IPS-NIHi7 (cell line): Measurements from ENCODE around the gene L1CAM.
A peak's percentile ranks its signal among the peaks of the same experiment; 100 is the strongest.

Source experiments
- DNase-seq: peaks from one replicate; pipeline ENCODE4 v3.0.0; 2012; ENCODE audit warnings: mixed read lengths; ENCODE audit errors: extremely low spot score

Gene L1CAM

DNA sequence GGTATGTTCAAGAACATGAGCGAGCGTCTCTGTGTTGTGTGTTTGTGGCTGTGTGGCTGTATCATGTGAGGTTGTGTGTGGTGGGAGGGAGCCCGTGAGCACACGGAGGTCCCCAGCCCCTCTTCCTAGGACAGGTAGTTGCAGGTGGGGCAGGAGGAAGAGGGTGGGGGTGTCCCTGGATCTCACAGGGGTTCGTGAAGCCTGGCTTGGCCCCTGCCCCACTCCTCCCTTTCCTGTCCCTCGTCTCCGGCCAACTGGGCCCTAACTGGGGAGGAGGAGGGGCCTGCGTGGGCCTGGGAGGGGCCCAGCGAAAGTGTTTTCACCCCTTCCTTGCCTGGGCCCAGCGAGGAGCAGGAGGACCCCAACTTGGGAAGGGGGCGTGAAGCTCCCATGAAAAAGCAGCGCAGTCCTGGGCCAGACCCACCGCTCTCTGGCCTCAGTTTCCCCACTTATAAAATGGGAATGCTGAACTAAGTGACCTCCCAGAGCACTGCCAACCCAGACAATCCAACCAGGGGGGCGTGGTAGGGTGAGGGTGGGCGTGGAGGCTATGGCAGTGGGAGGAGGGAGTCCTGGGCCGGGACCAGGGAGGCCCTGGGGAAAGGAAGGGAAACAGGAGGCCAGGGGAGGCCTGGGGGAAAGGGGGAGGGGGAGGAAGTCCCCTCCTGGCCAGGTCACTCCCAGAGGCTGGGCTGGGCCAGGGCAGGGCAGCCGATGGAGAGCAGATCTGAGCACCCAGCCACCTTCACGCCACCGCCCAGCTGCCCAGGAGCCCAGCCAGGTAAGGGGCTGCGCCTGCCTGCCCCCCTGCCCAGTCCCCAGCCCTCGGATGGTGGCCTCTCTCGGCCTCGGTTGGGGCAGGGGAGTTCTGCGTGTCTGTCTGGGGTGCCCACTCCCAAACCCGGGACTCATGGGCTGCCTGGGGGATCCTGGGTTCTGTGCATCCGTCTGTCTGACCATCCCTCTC is 18.3 kb upstream of the L1CAM start, which contains the start of gene AVPR2:
Gene AVPR2 (plus strand): TSS at position 683 of the 967 bp plus-strand sequence. CDS start 473 bp downstream, outside the sequence.
- no peak for DNase-seq

DNA sequence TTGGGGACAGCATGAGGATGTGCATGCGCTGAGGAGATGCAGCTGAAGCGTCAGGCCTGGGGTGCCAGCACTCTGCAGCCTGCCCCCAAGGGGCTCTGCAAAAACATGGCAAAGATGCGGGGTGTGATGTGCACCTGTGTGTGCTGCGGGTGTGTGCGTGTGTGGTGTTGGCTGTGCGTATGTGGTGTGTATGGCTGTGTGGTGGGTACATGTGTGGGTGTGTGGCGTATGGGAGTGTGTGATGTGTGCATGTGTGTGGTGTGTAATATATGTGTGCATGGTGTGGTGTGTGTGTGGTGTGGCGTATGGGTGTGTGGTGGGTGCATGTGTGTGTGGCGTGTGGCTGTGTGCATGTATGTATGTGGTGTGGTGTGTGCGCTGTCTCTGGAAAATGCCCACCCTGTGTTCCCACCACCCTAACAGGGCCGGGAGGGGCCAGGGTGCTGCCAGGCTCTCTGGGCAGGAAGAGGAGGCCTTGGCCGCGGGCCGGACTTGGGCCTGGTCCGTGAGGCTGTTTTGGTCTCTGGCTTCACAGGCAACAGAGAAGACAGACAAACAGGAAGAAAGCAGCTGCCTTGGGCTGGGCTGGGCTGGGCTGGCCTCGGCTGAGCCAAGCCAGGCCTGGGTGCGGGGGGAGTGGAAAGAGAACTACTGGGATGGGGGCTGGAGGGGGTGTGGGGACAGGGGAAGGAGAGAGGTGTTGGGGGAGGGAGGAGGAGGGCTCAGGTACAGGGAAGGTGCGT is 17.4 kb upstream of the L1CAM start:
- no peak for DNase-seq

DNA sequence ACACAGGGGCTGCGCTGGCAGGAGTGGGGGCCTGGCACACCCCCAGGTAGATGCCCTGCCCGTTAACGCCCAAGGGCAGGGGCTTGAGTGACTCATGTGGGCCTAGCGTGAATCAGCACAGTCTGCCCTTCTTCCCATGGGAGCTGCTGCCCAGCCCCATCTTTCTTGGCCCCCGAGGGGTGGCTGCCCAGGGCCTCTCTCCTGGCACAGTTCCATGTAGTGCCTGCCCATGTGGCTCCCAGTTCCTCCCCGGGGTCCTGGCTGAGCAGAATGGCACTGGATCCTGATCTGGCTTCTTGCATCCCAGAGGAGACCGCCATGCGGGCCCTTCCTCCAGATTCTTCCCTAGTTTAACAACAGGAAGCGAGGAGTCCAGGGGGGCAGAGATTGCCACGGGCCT is 16.4 kb upstream of the L1CAM start:
- DNase-seq = no peak

GRCh38 chrX:153901753-153902140 is 15.8 kb upstream of the L1CAM start:
- DNase-seq = no peak

DNA sequence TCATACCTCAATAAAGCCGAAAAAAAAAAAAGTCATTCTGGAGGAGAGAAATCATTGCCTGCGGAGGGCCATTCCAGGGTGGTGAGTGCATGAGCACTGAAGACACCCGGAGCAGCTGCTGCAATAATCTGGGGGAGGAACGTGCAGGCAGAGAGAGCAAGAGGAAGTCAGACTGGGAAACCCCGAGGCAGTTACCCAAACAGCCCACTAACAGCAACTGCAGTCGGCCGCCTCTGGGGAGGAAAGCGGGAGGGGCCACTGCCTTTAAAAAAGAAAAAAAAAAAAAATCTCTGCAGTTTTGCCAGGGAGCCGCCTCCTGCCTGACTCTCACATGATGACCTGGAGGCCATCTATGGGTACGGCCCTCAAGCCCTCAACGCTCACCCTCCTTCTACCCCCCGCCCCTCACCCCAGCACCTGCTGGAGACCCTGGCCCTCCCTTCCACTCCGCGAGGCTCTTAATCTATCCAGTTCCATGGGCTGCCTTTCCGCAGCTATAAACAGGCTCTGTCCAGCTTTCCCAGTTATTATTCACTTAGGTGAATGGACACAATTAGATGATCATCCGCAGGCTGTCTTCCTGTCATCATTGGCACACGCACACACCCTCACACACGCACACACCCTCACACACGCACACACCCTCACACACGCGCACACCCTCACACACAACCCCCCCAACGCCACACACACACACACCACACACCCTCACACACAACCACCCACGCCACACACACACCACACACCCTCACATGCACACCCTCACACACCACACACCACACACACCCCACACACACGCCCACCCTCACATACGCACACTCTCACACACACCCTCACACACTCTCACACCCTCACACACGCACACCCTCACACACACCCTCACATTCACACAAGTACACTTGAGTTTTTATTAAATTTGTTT is 15.1 kb upstream of the L1CAM start:
- peak; percentile 63 for DNase-seq

DNA sequence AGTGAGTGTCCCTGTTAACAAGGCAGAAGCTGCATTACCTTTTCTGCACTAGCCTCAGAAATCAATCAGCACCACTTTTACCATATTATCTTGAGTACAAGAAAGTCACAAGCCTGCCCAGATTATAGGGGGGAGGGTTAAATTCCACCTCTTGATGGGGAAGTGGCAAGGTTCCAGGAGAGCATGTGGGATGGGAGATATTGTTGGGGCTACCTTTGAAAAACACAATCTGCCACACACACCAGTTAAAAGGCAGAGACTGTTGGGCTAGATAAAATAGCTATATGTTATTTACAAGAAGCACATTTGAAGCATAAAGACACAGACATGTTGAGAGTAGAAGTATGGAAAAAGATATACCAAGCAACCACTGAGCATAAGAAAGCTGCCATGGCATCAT is 11.9 kb upstream of the L1CAM start:
- DNase-seq = no peak

DNA sequence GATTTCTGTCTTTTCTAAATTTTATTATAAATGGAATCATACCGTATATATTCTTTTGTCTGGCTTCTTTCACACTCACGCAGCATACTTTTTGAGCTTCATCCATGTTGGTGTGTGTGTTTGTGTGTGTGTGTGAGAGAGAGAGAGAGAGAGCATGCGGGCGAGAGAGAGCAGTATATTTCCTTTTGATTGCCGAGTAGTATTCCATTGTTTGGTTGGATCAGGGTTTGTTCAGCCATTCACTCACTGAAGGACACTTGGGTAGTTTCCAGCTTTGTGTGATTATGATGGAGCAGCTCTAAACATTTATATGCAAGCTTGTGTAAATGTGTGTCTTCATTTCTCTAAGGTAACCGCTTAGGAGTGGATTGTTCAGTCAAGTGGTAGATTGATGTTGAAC is 3.1 kb upstream of the L1CAM start:
- DNase-seq = no peak

- no peak for DNase-seq
These were observed 2.4 kb upstream of the L1CAM start for GRCh38 chrX:153888344-153888743.

DNA sequence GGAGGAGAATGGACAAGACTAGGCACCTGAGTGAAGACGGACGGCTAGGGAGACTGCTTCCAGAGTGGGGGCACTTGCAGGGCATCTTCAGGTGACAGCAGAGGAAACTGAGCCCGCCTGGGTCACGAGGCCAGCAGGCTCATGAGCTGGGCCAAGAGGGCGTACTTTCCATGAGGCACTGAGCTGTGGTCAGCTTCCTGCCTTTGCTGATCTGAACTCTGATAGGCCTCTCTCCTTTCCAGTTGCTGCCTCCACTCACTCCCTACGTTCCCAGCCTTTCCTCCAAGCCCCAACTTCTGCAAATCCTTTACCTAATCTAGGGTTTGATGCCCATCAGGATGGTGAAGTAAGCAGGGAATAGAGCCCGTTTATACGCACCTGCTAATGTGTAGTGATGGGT is 1.4 kb upstream of the L1CAM start:
- DNase-seq = no peak

DNA sequence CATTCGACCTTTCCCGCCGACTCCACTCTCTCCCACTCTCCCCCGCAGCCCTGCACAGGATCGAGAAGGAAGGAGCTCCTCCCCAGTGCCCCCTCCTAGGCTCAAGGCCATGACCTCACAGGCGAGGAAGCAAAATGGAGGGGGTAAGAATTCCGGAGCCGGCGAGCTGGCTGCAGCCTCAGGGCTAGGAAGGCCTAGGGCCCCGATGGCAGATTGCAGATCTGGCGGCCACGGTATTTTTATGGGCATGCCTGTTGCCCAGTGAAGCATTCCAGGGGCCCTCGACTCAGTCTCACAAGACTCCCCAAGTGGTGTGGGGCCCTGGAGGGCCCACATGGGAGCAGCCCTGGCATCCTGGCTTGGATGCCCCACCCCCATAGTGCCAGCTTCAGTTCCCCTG is 942 bp upstream of the L1CAM start:
- DNase-seq = peak; percentile 43

- DNase-seq = no peak
These were observed 675 bp downstream of the L1CAM start for GRCh38 chrX:153885208-153885787.

GRCh38 chrX:153884590-153884989 is 1.4 kb downstream of the L1CAM start:
- no peak for DNase-seq

GRCh38 chrX:153884136-153884535 is 1.8 kb downstream of the L1CAM start:
- DNase-seq = no peak

DNA sequence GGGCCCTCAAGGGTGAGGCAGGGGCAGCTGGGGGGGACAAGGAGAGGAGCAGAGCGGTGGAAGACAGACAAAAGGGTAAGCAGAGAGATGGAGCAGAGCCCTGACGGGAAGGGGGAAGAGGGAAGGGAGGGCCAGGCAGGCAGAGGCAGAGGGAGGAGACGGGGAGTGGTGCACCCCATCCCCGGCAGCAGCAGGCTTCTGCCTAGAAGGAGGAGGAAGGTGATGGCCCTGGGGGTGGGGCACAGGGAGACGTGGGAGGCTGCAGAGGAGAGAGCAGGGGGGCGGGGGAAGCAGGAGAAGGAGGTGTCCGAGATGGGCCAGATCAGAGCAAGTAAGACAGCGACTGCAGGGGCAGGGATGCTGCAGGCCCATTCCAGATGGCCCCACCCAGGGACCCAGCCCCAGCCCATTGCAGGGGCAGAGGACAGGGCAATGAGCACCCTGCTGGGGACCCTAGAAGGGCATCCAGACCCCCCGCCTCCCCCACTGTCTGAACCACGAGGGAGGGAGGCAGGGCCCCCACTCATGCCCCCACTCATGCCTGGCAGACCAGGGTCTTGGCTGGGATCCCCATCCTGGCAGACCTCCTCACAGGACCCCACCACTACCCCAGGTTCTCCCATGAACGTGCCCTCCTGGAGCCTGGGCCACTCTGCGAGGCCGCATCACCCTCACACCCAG is 2.7 kb downstream of the L1CAM start:
- DNase-seq = no peak

- no peak for DNase-seq
These were observed 3.4 kb downstream of the L1CAM start for GRCh38 chrX:153882557-153882956.

DNA sequence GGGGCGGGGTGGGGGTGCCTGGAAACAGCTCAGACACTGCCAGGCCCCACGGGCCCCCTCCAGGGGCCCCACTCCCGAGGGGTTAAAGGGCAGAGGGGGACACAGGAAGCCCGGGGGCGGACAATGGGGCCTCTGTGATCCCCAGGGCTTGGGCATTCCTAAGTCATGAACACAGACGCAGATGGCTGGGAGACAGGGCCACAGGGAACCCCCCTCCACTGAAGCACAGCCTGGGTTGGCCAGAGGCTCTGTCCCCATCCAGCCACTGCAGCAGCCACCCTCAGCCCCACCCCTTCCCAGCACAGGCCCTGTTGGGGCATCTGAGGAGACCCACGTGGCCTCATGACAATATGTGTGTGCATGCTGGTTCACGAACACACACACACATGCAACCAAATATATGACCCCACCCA is 3.9 kb downstream of the L1CAM start:
- no peak for DNase-seq

DNA sequence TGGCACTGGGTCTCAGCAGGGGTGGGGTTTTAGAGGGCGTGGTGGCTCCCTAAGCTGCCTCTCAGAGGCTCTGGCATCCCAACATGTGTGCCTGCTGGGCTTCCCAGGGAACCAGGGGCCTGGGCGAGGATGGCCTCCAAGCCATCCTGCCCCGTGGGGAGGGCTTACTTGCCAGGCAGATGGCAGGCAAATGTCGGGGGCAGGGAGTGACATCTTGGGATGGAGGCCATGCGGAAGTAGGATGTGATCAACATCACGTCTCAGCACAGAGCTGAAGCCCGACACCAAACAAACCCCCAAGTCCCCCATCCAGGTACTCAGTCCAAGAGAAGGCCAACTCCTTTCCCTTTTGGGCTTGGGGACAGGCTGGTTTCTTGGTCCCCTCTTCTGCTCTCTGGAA is 4.7 kb downstream of the L1CAM start:
- DNase-seq = no peak

GRCh38 chrX:153880440-153880815 is 5.5 kb downstream of the L1CAM start:
- DNase-seq = no peak

DNA sequence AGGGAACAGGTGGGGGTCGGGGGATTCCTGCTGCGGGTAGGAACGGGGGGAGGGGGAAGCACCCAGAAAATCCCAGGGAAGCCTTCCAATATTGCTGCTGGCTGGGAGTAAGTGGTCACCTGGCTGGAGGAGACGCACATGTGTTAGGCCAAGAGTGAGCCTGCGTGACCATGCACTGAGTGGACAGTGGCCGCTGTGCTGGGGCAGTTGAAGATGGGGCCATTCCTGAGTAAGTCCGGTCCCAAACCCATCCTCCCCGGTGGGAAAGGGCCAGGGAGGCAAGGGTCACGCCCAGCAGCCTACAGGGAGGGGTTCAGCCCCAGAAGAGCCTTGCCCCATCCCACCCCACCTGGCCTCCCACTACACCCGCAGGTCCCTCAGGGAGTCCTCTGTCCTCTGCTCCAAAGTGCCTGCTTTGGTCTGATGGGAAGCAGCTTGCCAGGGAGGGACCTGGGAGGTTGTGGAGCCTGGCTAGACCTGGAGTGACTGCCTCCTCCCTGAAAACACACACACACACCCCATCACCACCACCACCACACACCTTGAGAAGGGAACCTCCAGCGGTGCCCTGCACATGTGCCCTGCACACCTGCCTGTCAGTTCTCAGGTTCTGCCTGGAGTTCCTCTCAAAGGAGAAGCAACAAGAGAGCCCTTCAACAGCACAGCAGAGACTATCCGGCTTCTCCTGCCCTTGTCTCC is 6.1 kb downstream of the L1CAM start:
- no peak for DNase-seq

DNA sequence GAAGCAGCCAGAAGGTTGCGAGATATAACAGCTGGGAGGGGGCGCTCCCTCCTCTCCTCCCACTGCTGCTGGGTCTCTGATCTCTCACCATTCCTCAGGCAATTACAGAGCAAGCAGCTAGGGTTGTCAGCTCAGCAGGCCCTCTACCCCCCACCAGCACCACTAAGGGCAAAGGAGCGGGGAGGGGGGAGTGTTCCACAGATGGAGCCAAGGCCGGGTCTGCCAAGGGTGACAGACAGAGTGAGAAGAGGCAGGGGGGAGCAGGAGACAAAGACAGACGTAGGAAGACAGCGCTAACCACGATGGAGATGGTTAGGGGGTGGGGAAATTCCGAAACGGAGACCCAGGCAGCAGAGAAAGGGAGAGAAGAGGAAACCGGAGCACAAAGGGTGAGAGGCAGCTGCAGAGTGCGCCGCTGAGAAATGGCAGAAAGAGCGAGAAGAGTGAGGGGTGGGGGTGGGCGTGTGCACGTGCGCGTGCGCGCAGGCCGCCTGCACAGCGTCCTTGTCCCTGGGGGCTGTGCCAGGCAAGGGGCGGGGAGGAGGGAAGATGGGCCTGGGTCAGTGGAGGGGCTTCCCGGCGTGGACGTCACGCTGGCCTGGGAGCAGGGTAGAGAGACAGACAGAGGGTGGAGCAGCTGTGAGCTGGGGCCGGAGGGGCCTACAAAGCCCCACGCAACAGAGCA is 6.9 kb downstream of the L1CAM start:
- DNase-seq = peak; percentile 41
